Smooth muscle cell (in vitro differentiated cells): ENCODE data around the gene HSF5. TPM values are rescaled to one million over a fixed set of nuclear protein-coding genes. Genes with fewer than 3 reads are reported as not detected.

Experiments used
- DNase-seq: peaks from one replicate; lab custom pipeline; 2025; ENCODE audit not compliant: unreplicated experiment; lab: John Stamatoyannopoulos, UW
- H2AFZ ChIP-seq: fragments of 200-600 bp; sonication (generic); 2 replicates; pipeline ENCODE4 v1.6.0; 2016; ENCODE audit warnings: antibody characterized with exemption, low read depth, mild to moderate bottlenecking
- H3F3A ChIP-seq: fragments of 200-600 bp; sonication (generic); 2 replicates; pipeline ENCODE4 v1.6.0; 2017; ENCODE audit warnings: antibody characterized with exemption, low read depth
- H3K27ac ChIP-seq: fragments of 200-600 bp; sonication (generic); 2 replicates; pipeline ENCODE4 v1.5.1; 2016; ENCODE audit warnings: low read depth, mild to moderate bottlenecking
- H3K27me3 ChIP-seq: fragments of 200-600 bp; sonication (generic); 2 replicates; pipeline ENCODE4 v1.6.1; 2016; ENCODE audit warnings: low read depth, mild to moderate bottlenecking
- H3K36me3 ChIP-seq: fragments of 200-600 bp; sonication (generic); 2 replicates; pipeline ENCODE4 v1.5.1; 2016; ENCODE audit warnings: low read depth
- H3K4me1 ChIP-seq: fragments of 200-600 bp; sonication (generic); 2 replicates; pipeline ENCODE4 v1.5.1; 2016; ENCODE audit warnings: low read depth
- H3K4me2 ChIP-seq: fragments of 200-600 bp; sonication (generic); 2 replicates; pipeline ENCODE4 v1.6.0; 2016; ENCODE audit warnings: mild to moderate bottlenecking
- H3K4me3 ChIP-seq: fragments of 200-600 bp; sonication (generic); 2 replicates; pipeline ENCODE4 v1.5.1; 2016; ENCODE audit warnings: mild to moderate bottlenecking
- H3K79me2 ChIP-seq: fragments of 200-600 bp; sonication (generic); 2 replicates; pipeline ENCODE4 v1.6.0; 2016; ENCODE audit warnings: low read depth, mild to moderate bottlenecking
- H3K9ac ChIP-seq: fragments of 200-600 bp; sonication (generic); 2 replicates; pipeline ENCODE4 v1.6.0; 2016; ENCODE audit warnings: low read depth
- H3K9me3 ChIP-seq: fragments of 200-600 bp; sonication (generic); replicated peaks from 2 replicates; pipeline ENCODE4 v1.5.1; 2016; ENCODE audit warnings: low read depth
- H4K20me1 ChIP-seq: fragments of 200-600 bp; sonication (generic); 2 replicates; pipeline ENCODE4 v1.6.0; 2016; ENCODE audit warnings: low read depth
- CTCF ChIP-seq: fragments of 200-600 bp; sonication (generic); IDR thresholded peaks from 2 replicates; pipeline ENCODE4 v1.5.1; 2017; ENCODE audit warnings: borderline replicate concordance, mild to moderate bottlenecking, antibody characterized with exemption; ENCODE audit not compliant: insufficient read depth, poor library complexity, severe bottlenecking
- WGBS: methylation state at CpG from one replicate; pipeline ENCODE4 v1.1.7; 2016; ENCODE audit warnings: low lambda C conversion rate; 5-methylcytosine and 5-hydroxymethylcytosine counted together
- polyA plus RNA-seq: library from polyadenylated mRNA; unstranded; fragments of >200 nt; fragmentation: Nextera tagmentation; extraction: Ambion mirVana; gene quantifications from 2 replicates; pipeline ENCODE4 v1.2.1, GENCODE V29; 2016
- total RNA-seq: library from RNA; depleted of rRNA; stranded (reverse); fragments of >200 nt; gene quantifications from 2 replicates; pipeline ENCODE4 v1.2.3, GENCODE V29; 2014

Gene HSF5
- total RNA-seq, result not detected in 2 replicates
- polyA plus RNA-seq, result not detected in 2 replicates

GRCh38 chr17:58487589-58488427 is at the start of gene HSF5:
HSF5 (minus strand) TSS chr17:58488408; CDS start chr17:58488274, 134 bp downstream.
- DNase-seq, result no peak
- no peak for TF ChIP-seq CTCF
- Histone ChIP-seq H3K4me1 (no peaks in the 10 kb centered on the region), H3K4me3 (no peak within 1 kb of the TSS), H3K36me3 (peaks cover 14% of the 10 kb centered on the region), H2AFZ (no peak within 1 kb of the TSS), H3K79me2 (no peaks in the 10 kb centered on the region), H3K27me3 (no peaks in the 10 kb centered on the region), H3K4me2 (no peak within 1 kb of the TSS), H3F3A (no peaks in the 10 kb centered on the region), H3K9me3 (no peaks in the 10 kb centered on the region), H4K20me1 (no peaks in the 10 kb centered on the region), H3K27ac (no peak within 1 kb of the TSS), H3K9ac (no peak within 1 kb of the TSS)
- WGBS, result 53% methylated on average over 53 of the region's 98 CpGs

- Histone ChIP-seq H2AFZ (no peak overlapping the region), H3K9me3 (no peaks in the 10 kb centered on the region), H3K4me3 (no peak overlapping the region), H3F3A (no peaks in the 10 kb centered on the region), H3K79me2 (no peaks in the 10 kb centered on the region), H3K4me2 (no peak overlapping the region), H3K27me3 (peaks cover 6% of the 10 kb centered on the region), H4K20me1 (no peaks in the 10 kb centered on the region), H3K36me3 (no peaks in the 10 kb centered on the region), H3K4me1 (peaks cover 4% of the 10 kb centered on the region), H3K9ac (no peak overlapping the region), H3K27ac (no peak overlapping the region)
- 81% methylated on average over 4 of the region's 4 CpGs for WGBS
- TF ChIP-seq CTCF, result no peak
- no peak for DNase-seq
Measured at GRCh38 chr17:58537266-58537665, 49.1 kb upstream of the HSF5 start.

- no peaks in the 10 kb centered on the region for H3F3A ChIP-seq
- H3K4me3 ChIP-seq, result no peak overlapping the region
- H4K20me1 ChIP-seq, result no peaks in the 10 kb centered on the region
- no peaks in the 10 kb centered on the region for H3K79me2 ChIP-seq
- TF ChIP-seq CTCF, result no peak
- no peak overlapping the region for H2AFZ ChIP-seq
- no peaks in the 10 kb centered on the region for H3K36me3 ChIP-seq
- H3K4me1 ChIP-seq, result peaks cover 6% of the 10 kb centered on the region
- 94% methylated on average over 3 of the region's 3 CpGs for WGBS
- peaks cover 9% of the 10 kb centered on the region for H3K27me3 ChIP-seq
- H3K9ac ChIP-seq, result no peak overlapping the region
- H3K9me3 ChIP-seq, result no peaks in the 10 kb centered on the region
- no peak overlapping the region for H3K27ac ChIP-seq
- no peak for DNase-seq
- no peak overlapping the region for H3K4me2 ChIP-seq
Measured at GRCh38 chr17:58536542-58536941, 48.3 kb upstream of the HSF5 start.

GRCh38 chr17:58535431-58535830 is 47.2 kb upstream of the HSF5 start:
- 70% methylated on average over 2 of the region's 2 CpGs for WGBS
- peaks cover 6% of the 10 kb centered on the region for H3K4me1 ChIP-seq
- H3K9ac ChIP-seq, result no peak overlapping the region
- peaks cover 9% of the 10 kb centered on the region for H3K27me3 ChIP-seq
- no peak overlapping the region for H3K4me3 ChIP-seq
- TF ChIP-seq CTCF, result no peak
- no peaks in the 10 kb centered on the region for H3K9me3 ChIP-seq
- no peak overlapping the region for H3K4me2 ChIP-seq
- H2AFZ ChIP-seq, result no peak overlapping the region
- H3K27ac ChIP-seq, result no peak overlapping the region
- no peaks in the 10 kb centered on the region for H4K20me1 ChIP-seq
- DNase-seq, result no peak
- H3K36me3 ChIP-seq, result no peaks in the 10 kb centered on the region
- no peaks in the 10 kb centered on the region for H3K79me2 ChIP-seq
- no peaks in the 10 kb centered on the region for H3F3A ChIP-seq
